22Rv1 (cell line): ENCODE measurements around the gene BEND6.

Source experiments
- H3K27ac ChIP-seq: fragments of 450-650 bp; 2 replicates; pipeline ENCODE4 v1.5.1; 2017
- ZFX ChIP-seq: fragments of 450-650 bp; IDR thresholded peaks from 2 replicates; pipeline ENCODE4 v1.6.1; 2017; ENCODE audit warnings: antibody characterized with exemption, borderline replicate concordance
- TF ChIP-seq, protein P1 (sequence below): fragments of 450-650 bp; IDR thresholded peaks from 2 replicates; pipeline ENCODE4 v1.5.1; 2017; ENCODE audit warnings: mild to moderate bottlenecking

BEND6 gene

DNA sequence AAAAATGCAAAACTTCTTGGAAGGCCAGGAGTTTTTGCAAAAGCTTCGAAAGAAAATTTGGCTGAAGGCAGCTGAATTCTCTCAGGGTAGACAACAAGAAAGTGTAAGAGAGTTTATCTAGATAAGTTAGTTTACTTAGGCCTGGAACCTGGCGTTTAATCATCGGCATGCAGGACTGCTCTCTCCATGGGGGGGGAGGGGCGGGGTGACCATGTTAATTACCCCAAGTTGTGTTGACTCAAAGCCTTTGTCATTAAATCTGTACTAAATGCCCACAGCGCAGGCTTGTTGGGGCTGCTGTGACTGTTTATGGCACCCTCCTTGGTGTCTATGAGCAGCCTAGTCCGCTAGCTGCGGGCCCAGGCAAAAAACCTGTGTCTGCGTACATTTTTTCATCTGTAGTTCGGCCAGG lies 115.0 kb downstream of the BEND6 start:
- no peak for TF ChIP-seq ZFX
- TF ChIP-seq, protein P1, sequence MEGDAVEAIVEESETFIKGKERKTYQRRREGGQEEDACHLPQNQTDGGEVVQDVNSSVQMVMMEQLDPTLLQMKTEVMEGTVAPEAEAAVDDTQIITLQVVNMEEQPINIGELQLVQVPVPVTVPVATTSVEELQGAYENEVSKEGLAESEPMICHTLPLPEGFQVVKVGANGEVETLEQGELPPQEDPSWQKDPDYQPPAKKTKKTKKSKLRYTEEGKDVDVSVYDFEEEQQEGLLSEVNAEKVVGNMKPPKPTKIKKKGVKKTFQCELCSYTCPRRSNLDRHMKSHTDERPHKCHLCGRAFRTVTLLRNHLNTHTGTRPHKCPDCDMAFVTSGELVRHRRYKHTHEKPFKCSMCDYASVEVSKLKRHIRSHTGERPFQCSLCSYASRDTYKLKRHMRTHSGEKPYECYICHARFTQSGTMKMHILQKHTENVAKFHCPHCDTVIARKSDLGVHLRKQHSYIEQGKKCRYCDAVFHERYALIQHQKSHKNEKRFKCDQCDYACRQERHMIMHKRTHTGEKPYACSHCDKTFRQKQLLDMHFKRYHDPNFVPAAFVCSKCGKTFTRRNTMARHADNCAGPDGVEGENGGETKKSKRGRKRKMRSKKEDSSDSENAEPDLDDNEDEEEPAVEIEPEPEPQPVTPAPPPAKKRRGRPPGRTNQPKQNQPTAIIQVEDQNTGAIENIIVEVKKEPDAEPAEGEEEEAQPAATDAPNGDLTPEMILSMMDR, result no peak
- no peak overlapping the region for H3K27ac ChIP-seq

DNA sequence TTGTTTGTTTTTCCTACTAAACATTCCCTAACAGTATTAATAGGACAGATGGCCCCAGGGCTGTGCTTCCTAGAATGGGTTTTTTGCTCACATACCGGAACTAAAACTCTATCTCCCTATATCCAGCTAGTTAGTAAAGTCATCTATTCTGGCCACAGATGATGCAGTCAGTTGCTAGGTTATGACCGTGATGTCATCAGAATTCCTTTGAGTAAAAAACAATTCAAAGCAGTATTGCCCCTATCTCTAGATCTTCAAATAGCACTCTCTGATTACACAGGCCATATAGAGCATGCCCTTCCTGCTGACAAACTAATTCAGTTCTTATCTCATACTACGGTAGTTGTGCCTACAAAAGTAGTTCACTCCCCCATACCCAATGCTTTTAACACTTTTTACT lies 117.2 kb downstream of the BEND6 start:
- H3K27ac ChIP-seq, result no peak overlapping the region
- TF ChIP-seq ZFX, result no peak
- TF ChIP-seq, protein P1, result no peak

DNA sequence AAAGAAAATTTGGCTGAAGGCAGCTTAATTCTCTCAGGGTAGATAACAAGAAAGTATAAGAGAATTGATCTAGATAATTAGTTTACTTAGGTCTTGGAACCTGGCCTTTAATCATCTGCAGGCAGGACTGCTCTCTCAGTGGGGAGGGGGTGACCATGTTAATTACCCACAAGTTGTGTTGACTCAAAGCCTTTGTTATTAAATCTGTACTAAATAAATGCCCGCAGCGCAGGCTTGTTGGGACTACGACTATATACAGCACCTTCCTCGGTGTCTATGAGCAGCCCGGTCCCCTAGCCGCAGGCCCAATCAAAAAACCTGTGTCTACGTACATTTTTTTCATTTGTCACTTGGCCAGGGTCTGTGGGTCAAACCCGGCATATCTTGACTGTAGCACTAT lies 119.5 kb downstream of the BEND6 start:
- TF ChIP-seq, protein P1, result no peak
- TF ChIP-seq ZFX, result no peak
- H3K27ac ChIP-seq, result no peak overlapping the region

DNA sequence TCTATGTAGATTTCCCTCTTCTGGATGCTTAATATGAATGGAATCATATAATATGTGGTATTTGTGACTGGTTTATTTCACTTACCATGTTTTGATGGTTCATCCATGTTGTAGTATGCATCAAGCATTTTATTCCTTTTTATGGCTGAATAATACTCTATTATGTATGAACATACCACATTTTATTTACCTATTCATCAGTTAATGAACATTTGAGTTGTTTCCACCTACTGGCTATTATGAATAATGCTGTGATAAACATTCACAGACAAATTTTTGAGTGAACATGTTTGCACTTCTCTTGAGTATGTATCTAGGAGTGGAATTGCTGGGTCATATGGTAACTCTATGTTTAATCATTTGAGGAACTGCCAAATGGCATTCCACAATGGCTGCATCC lies 120.2 kb downstream of the BEND6 start:
- TF ChIP-seq, protein P1, result no peak
- no peak for TF ChIP-seq ZFX
- H3K27ac ChIP-seq, result no peak overlapping the region
